ENCODE results near the gene ENPP6. TPM values are rescaled to one million over a fixed set of nuclear protein-coding genes. Genes with fewer than 3 reads are reported as not detected.

ENPP6 gene
- total RNA-seq, 2 experiments from 2014 or later: not detected

DNA sequence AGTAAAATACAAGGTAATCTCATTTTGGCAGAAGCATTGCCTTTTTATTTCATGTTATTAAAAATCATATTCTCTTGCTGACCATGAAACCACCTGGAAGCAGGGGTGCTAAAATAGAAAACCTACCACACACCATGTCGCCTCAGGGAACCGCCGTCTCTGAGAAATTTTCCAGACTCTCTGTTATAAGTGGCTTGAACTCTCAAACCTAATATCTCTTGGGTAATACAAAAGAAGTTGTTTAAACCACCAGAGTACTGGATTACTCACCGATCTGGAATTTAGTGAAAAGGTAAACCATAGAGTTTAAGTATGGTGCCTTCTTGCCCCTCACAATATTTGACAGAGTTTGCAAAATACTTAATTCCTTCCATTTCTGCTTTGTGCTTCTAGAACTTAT is 27.7 kb downstream of the ENPP6 start:
- H4K20me1 ChIP-seq (ENCODE audit: insufficient read depth, low read length): no peaks in the 10 kb centered on the region
- H3K36me3 ChIP-seq (ENCODE audit: insufficient read depth, low read length): no peaks in the 10 kb centered on the region
- no peak overlapping the region for H3K27ac ChIP-seq (ENCODE audit: low read depth, low read length, poor library complexity, severe bottlenecking)
- ChIA-PET POLR2A (no interaction called here), CTCF (ENCODE audit: unreplicated experiment) (no interaction called here)
- intact Hi-C loops (cut with micrococcal nuclease; ENCODE audit: unreplicated experiment): no loop called here
- H3K79me2 ChIP-seq (ENCODE audit: insufficient read depth, low read depth, low read length): no peaks in the 10 kb centered on the region
- H3K4me1 ChIP-seq (ENCODE audit: insufficient read depth, low read length, poor library complexity, severe bottlenecking): no peaks in the 10 kb centered on the region
- no TSS peak for BruUV-seq (replicated peaks)
- H3K9me2 ChIP-seq (ENCODE audit: insufficient read depth, low read length): no peaks in the 10 kb centered on the region
- H3K9me3 ChIP-seq (ENCODE audit: low read length): no peaks in the 10 kb centered on the region
- H3K4me3 ChIP-seq (ENCODE audit: low read depth, low read length, poor library complexity, severe bottlenecking): no peak overlapping the region
- H3K4me2 ChIP-seq (ENCODE audit: low read length): no peak overlapping the region
- no peak overlapping the region for H2AFZ ChIP-seq (ENCODE audit: low read length)
- TF ChIP-seq EZH2phosphoT487 (IDR thresholded peaks at IDR 0.05; ENCODE audit: borderline replicate concordance, low read depth, low read length): no peak
- TF ChIP-seq, protein P1, sequence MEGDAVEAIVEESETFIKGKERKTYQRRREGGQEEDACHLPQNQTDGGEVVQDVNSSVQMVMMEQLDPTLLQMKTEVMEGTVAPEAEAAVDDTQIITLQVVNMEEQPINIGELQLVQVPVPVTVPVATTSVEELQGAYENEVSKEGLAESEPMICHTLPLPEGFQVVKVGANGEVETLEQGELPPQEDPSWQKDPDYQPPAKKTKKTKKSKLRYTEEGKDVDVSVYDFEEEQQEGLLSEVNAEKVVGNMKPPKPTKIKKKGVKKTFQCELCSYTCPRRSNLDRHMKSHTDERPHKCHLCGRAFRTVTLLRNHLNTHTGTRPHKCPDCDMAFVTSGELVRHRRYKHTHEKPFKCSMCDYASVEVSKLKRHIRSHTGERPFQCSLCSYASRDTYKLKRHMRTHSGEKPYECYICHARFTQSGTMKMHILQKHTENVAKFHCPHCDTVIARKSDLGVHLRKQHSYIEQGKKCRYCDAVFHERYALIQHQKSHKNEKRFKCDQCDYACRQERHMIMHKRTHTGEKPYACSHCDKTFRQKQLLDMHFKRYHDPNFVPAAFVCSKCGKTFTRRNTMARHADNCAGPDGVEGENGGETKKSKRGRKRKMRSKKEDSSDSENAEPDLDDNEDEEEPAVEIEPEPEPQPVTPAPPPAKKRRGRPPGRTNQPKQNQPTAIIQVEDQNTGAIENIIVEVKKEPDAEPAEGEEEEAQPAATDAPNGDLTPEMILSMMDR (conservative IDR thresholded peaks at IDR 0.05; ENCODE audit: low read length): no peak
- DNase-seq (ENCODE audit: low spot score): no peak

DNA sequence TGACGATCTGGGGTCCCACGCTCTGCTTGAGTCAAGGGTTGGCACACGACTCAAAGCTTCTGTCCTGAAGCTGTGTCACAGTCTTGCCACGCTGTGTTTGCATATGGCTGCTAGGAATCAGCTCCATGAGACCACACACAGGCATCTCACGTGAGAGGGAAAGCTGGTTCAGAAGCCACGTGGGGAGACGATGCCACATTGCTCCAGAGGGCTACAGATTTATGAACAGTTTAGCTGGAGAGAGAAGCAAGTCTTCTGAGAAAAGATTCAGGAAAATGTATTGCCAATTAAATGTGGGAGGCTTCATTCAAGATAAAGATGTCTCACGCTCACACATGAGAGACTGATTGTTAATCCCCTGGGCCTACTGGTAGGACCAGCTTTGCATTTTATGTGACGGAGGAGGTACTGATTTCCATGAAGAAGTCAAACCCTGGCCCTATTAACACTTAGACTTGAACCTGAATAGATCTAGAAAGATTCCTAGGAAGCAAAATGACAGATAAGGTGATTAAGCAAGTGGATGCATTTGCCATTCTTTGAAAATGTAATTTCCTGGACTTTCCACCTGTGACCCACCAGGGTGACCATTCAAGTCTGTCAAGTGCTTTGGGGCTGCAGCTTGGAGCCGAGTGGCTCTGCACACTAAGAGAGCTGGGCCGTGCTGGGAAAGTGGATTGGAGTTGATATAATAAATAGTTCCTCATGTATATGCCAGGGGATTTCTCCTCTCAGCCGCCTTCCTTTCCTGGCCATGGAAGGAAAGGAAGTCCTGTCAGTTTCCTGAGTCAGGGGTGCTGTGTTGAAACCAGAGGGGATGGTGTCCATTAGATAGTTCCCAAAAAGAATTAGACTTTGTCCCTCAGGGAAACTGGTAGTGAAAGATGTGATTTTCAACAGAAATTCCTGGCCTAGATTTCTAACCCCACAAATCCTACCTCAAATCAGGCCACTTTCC is 29.0 kb downstream of the ENPP6 start:
- no peak for TF ChIP-seq EZH2phosphoT487 (IDR thresholded peaks at IDR 0.05; ENCODE audit: borderline replicate concordance, low read depth, low read length)
- TF ChIP-seq, protein P1 (conservative IDR thresholded peaks at IDR 0.05; ENCODE audit: low read length): no peak
- DNase-seq (ENCODE audit: low spot score): no peak
- H4K20me1 ChIP-seq (ENCODE audit: insufficient read depth, low read length): no peaks in the 10 kb centered on the region
- ChIA-PET CTCF (ENCODE audit: unreplicated experiment) (no interaction called here), POLR2A (no interaction called here)
- no peak overlapping the region for H3K27ac ChIP-seq (ENCODE audit: low read depth, low read length, poor library complexity, severe bottlenecking)
- intact Hi-C loops (cut with micrococcal nuclease; ENCODE audit: unreplicated experiment): no loop called here
- BruUV-seq (replicated peaks): no TSS peak
- H3K9me3 ChIP-seq (ENCODE audit: low read length): no peaks in the 10 kb centered on the region
- H3K4me3 ChIP-seq (ENCODE audit: low read depth, low read length, poor library complexity, severe bottlenecking): no peak overlapping the region
- no peaks in the 10 kb centered on the region for H3K36me3 ChIP-seq (ENCODE audit: insufficient read depth, low read length)
- H3K9me2 ChIP-seq (ENCODE audit: insufficient read depth, low read length): no peaks in the 10 kb centered on the region
- no peaks in the 10 kb centered on the region for H3K4me1 ChIP-seq (ENCODE audit: insufficient read depth, low read length, poor library complexity, severe bottlenecking)
- H3K79me2 ChIP-seq (ENCODE audit: insufficient read depth, low read depth, low read length): no peaks in the 10 kb centered on the region
- no peak overlapping the region for H3K4me2 ChIP-seq (ENCODE audit: low read length)
- no peak overlapping the region for H2AFZ ChIP-seq (ENCODE audit: low read length)

DNA sequence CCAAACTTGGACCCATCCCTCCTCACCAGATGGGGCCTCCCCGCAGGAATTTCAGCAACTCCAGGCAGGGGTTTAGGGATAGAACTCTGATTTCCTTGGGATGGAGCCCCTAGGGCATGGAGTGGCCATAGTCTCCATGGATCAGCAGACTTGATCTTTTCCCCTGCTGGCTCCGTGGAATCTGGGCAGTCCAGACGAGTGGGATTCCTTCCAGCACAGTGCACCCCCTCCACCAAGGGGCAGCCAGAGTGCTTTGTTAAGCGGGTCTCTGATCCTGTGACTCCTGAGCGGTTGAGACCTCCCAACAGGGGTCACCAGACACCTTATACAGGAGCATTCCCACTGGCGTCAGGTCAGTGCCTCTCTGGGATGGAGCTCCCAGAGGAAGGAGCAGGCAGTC is 40.4 kb downstream of the ENPP6 start:
- no peaks in the 10 kb centered on the region for H4K20me1 ChIP-seq (ENCODE audit: insufficient read depth, low read length)
- TF ChIP-seq, protein P1 (conservative IDR thresholded peaks at IDR 0.05; ENCODE audit: low read length): no peak
- TF ChIP-seq EZH2phosphoT487 (IDR thresholded peaks at IDR 0.05; ENCODE audit: borderline replicate concordance, low read depth, low read length): no peak
- no peaks in the 10 kb centered on the region for H3K36me3 ChIP-seq (ENCODE audit: insufficient read depth, low read length)
- no peaks in the 10 kb centered on the region for H3K9me2 ChIP-seq (ENCODE audit: insufficient read depth, low read length)
- intact Hi-C loops (cut with micrococcal nuclease; ENCODE audit: unreplicated experiment): no loop called here
- H2AFZ ChIP-seq (ENCODE audit: low read length): no peak overlapping the region
- no peak overlapping the region for H3K27ac ChIP-seq (ENCODE audit: low read depth, low read length, poor library complexity, severe bottlenecking)
- ChIA-PET POLR2A (no interaction called here), CTCF (ENCODE audit: unreplicated experiment) (interaction anchor here (1.1 kb wide), 1 partner anchor 10 kb away, joined by 3 read pairs; no protein-coding TSS in a partner anchor)
- H3K9me3 ChIP-seq (ENCODE audit: low read length): no peaks in the 10 kb centered on the region
- no peak overlapping the region for H3K4me2 ChIP-seq (ENCODE audit: low read length)
- no peaks in the 10 kb centered on the region for H3K4me1 ChIP-seq (ENCODE audit: insufficient read depth, low read length, poor library complexity, severe bottlenecking)
- BruUV-seq (replicated peaks): no TSS peak
- H3K79me2 ChIP-seq (ENCODE audit: insufficient read depth, low read depth, low read length): no peaks in the 10 kb centered on the region
- DNase-seq (ENCODE audit: low spot score): no peak
- H3K4me3 ChIP-seq (ENCODE audit: low read depth, low read length, poor library complexity, severe bottlenecking): no peak overlapping the region

Measured in OCI-LY7 (cell line).